Hematopoietic multipotent progenitor cell treated with erythropoietin and hydrocortisone succinate and interleukin-3 and kit ligand, for 17 days (in vitro differentiated cells): Measurements from ENCODE around the gene DLG5.
"Not testable (repeated sequence)": the region's sequence is repeated elsewhere in the genome, so short reads cannot be mapped to it uniquely, and the experiment has no call there.

Experiments used
- DNase-seq: peaks from one replicate; pipeline ENCODE4 v3.0.0-alpha.2; 2015; ENCODE audit warnings: low spot score

Gene DLG5

DNA sequence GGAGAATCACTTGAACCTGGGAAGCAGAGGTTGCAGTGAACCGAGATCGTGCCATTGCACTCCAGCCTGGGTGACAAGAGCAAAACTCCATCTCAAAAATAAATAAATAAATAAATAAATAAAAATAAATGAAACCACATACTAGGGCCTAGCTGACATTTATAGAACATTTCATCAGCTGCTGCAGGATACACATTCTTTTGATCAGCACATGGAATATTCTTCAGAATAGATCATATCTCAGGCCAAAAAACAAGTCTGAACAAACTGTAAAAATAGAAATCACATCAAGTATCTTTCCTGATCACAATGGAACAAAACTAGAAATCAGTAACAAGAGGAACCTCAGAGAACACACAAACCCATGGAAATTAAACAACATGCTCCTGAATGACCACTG lies 168.1 kb downstream of the DLG5 start:
- not testable (repeated sequence) for DNase-seq

GRCh38 chr10:77756319-77757232 lies 170.0 kb downstream of the DLG5 start:
- no peak for DNase-seq

GRCh38 chr10:77746047-77746707 lies 180.4 kb downstream of the DLG5 start:
- no peak for DNase-seq

DNA sequence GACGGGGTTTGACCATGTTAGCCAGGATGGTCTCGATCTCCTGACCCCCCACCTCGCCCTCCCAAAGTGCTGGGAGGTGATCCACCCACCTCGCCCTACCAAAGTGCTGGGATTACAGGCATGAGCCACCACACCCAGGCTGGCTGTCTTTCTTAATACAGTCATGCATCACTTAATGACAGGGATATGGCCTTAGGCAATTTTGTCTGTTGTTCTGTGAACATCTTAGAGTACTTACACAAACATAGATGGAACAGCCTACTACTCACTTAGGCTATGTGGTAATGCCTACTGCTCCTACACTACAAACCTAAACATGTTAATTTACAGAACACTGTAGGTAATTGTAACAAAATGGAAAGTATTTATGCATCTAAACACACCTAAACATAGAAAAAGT lies 182.3 kb downstream of the DLG5 start:
- DNase-seq: no peak

GRCh38 chr10:77742172-77742571 lies 184.4 kb downstream of the DLG5 start:
- no peak for DNase-seq

GRCh38 chr10:77741746-77742145 lies 184.8 kb downstream of the DLG5 start:
- no peak for DNase-seq
